CD4-positive, CD25-positive, alpha-beta regulatory T cell (primary cell): Measurements from ENCODE around the gene HBEGF. TPM values are rescaled to one million over a fixed set of nuclear protein-coding genes. Genes with fewer than 3 reads are reported as not detected.

Experiments
- ATAC-seq, 2 donors: fragments of 150-1000 bp; cut with Tn5 transposase; one replicate each; pipeline ENCODE4 v1.10.0; 2021; ENCODE audit warnings: low read depth in 2 of 2, moderate number of reproducible peaks in 2 of 2, moderate library complexity in 1 of 2
- DNase-seq, 3 donors: peaks; one replicate each; pipeline versions ENCODE4 v3.0.0 to v3.0.0-alpha.2; 2012 to 2022; ENCODE audit warnings: mixed read lengths in 1 of 3
- H3K27ac ChIP-seq: one replicate; pipeline ENCODE4 v1.7.0; 2013; ENCODE audit warnings: mild to moderate bottlenecking, low read length; ENCODE audit not compliant: insufficient read depth, poor library complexity, severe bottlenecking
- H3K27me3 ChIP-seq: one replicate; pipeline ENCODE4 v1.7.0; 2013; ENCODE audit warnings: low read length; ENCODE audit not compliant: control insufficient read depth, insufficient read depth
- H3K36me3 ChIP-seq: one replicate; pipeline ENCODE4 v1.7.0; 2013; ENCODE audit warnings: mild to moderate bottlenecking, low read length, moderate library complexity; ENCODE audit not compliant: control insufficient read depth, insufficient read depth
- H3K4me1 ChIP-seq: 2 replicates; pipeline ENCODE4 v1.7.0; 2013; ENCODE audit warnings: mild to moderate bottlenecking, low read length; ENCODE audit not compliant: insufficient read depth, control insufficient read depth, poor library complexity, severe bottlenecking
- H3K4me3 ChIP-seq: one replicate; pipeline ENCODE4 v1.7.0; 2013; ENCODE audit warnings: low read depth, mild to moderate bottlenecking, low read length, moderate library complexity
- H3K9me3 ChIP-seq, 2 experiments: 1 replicate in 1 of 2; 2 replicates in 1 of 2; pipeline ENCODE4 v1.7.0; 2013; ENCODE audit warnings: low read length in 2 of 2, mild to moderate bottlenecking in 1 of 2, moderate library complexity in 1 of 2; ENCODE audit not compliant: control insufficient read depth in 2 of 2
- H3K27ac Mint-ChIP-seq, 3 donors: one replicate each; pipeline ENCODE4 v1.8.0; 2020 to 2022; ENCODE audit warnings: mild to moderate bottlenecking in 3 of 3, mixed read lengths in 3 of 3, moderate library complexity in 2 of 3
- H3K27me3 Mint-ChIP-seq: one replicate; pipeline ENCODE4 v1.8.0; 2022; ENCODE audit warnings: mild to moderate bottlenecking, mixed read lengths
- H3K36me3 Mint-ChIP-seq: one replicate; pipeline ENCODE4 v1.8.0; 2020; ENCODE audit warnings: mixed read lengths
- H3K4me1 Mint-ChIP-seq, 4 donors: one replicate each; pipeline ENCODE4 v1.8.0; 2020 to 2022; ENCODE audit warnings: mixed read lengths in 4 of 4, mild to moderate bottlenecking in 1 of 4
- H3K4me3 Mint-ChIP-seq, 4 donors: one replicate each; pipeline ENCODE4 v1.8.0; 2020 to 2022; ENCODE audit warnings: mild to moderate bottlenecking in 4 of 4, mixed read lengths in 4 of 4, moderate library complexity in 3 of 4
- H3K9me3 Mint-ChIP-seq, 7 donors: one replicate each; pipeline ENCODE4 v1.8.0; 2020 to 2022; ENCODE audit warnings: mixed read lengths in 7 of 7, mild to moderate bottlenecking in 3 of 7, moderate library complexity in 2 of 7
- polyA plus RNA-seq, 4 donors: library from polyadenylated mRNA; unstranded; fragments of 300-500 nt; fragmentation: Illumina TruSeq; gene quantifications; one replicate each; pipeline ENCODE4 v1.2.3, GENCODE V29; 2021
- total RNA-seq: library from RNA; stranded (reverse); gene quantifications from one replicate; pipeline ENCODE4 v1.2.3, GENCODE V29; 2022

HBEGF gene
- total and polyA plus RNA-seq, 5 donors from 2014 or later = 0.47 TPM; not detected in 4

DNA sequence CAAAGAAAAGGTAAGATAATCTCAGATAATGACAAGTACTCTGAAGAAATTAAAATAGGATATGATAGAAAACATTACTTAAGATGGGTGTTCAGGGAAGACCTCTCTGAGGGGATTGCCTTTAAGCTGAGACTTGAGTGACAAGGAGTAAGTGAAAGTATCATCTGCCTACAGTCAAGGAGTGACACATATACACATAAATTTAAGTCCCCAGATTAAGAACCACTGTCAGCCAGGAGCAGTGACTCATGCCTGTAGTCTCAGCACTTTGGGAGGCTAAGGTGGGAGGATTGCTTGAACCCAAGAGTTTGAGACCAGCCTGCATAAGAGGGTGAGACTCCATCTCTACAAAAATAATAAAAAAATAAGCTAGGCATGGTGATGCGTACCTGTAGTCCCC, 35.6 kb upstream of the HBEGF start:
- no peaks in the 10 kb centered on the region for H3K27me3 Mint-ChIP-seq
- H3K4me1 Mint-ChIP-seq = peaks cover 0 to 4% (median 2%) of the 10 kb centered on the region in 4 donors
- H3K4me1 ChIP-seq = no peaks in the 10 kb centered on the region
- H3K9me3 Mint-ChIP-seq = peaks cover 0 to 2% (median 0%) of the 10 kb centered on the region in 7 donors
- H3K36me3 Mint-ChIP-seq = peaks cover 8% of the 10 kb centered on the region
- no peak overlapping the region for H3K4me3 ChIP-seq
- H3K27me3 ChIP-seq = no peaks in the 10 kb centered on the region
- no peak for DNase-seq
- no peaks in the 10 kb centered on the region for H3K9me3 ChIP-seq
- H3K27ac ChIP-seq = no peak overlapping the region
- H3K36me3 ChIP-seq = no peaks in the 10 kb centered on the region
- no peak for ATAC-seq
- no peak overlapping the region for H3K4me3 Mint-ChIP-seq
- H3K27ac Mint-ChIP-seq = no peak overlapping the region

DNA sequence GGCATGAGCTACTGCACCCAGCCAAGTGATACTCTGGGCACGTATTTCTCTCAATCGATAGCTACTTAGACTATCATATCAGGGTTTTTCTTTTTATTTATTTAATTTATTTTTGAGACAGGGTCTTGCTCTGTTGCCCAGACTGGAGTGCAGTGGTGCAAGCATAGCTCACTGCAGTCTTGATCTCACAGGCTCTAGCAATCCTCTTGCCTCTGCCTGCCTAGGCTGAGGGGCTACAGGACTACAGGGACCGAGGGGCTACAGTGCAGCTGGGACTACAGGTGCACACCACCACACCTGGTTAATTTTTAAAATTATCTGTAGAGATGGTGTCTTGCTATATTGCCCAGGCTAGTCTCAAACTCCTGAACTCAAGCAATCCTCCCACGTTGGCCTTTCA, 34.9 kb upstream of the HBEGF start:
- Mint-ChIP-seq H3K36me3 (peaks cover 8% of the 10 kb centered on the region), H3K27me3 (no peaks in the 10 kb centered on the region), H3K4me3 (no peak overlapping the region), H3K4me1 (peaks cover 0 to 4% (median 2%) of the 10 kb centered on the region in 4 donors), H3K27ac (no peak overlapping the region), H3K9me3 (peaks cover 0 to 2% (median 0%) of the 10 kb centered on the region in 7 donors)
- no peaks in the 10 kb centered on the region for H3K36me3 ChIP-seq
- H3K9me3 ChIP-seq = no peaks in the 10 kb centered on the region
- DNase-seq = no peak
- H3K4me3 ChIP-seq = no peak overlapping the region
- no peak overlapping the region for H3K27ac ChIP-seq
- no peaks in the 10 kb centered on the region for H3K27me3 ChIP-seq
- no peaks in the 10 kb centered on the region for H3K4me1 ChIP-seq
- ATAC-seq = no peak

DNA sequence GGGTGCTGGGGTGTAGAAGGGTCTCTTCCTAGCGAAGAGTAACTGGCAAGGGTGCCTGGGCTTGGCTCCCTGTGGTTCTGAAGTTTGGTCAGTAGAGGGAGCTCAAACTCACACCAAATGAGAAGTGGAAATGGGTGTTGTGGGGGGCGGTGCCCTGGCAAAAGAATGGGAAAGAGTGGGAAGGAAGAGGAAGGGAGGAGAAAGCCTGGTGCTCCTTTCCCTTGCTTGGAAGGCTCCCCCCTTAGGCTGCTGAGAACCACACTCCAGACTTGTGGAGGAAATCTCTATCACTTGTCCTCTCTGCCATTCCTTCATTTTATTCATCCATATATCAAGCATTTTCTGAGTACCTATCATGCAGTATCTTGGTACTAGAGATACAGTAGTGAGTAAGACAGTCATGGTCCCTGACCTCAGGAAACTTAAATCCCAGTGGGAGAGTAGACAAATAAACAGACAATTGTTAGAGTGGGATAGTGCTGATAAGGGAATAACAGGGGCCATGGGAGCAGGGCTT, 26.6 kb upstream of the HBEGF start:
- no peaks in the 10 kb centered on the region for H3K36me3 ChIP-seq
- no peaks in the 10 kb centered on the region for H3K36me3 Mint-ChIP-seq
- H3K27me3 Mint-ChIP-seq = no peaks in the 10 kb centered on the region
- no peak overlapping the region for H3K4me3 Mint-ChIP-seq
- H3K4me3 ChIP-seq = no peak overlapping the region
- H3K27ac ChIP-seq = no peak overlapping the region
- ATAC-seq (peak in 1 of 2 donors; percentile 58), DNase-seq (peak; percentile 16 to 49 (median 19))
- H3K9me3 Mint-ChIP-seq = no peaks in the 10 kb centered on the region
- peak overlapping the region in 2 of 3 donors; percentile 48 to 84 for H3K27ac Mint-ChIP-seq
- H3K4me1 Mint-ChIP-seq = peaks cover 0 to 5% (median 2%) of the 10 kb centered on the region in 4 donors
- H3K4me1 ChIP-seq = no peaks in the 10 kb centered on the region
- H3K27me3 ChIP-seq = no peaks in the 10 kb centered on the region
- H3K9me3 ChIP-seq = no peaks in the 10 kb centered on the region

DNA sequence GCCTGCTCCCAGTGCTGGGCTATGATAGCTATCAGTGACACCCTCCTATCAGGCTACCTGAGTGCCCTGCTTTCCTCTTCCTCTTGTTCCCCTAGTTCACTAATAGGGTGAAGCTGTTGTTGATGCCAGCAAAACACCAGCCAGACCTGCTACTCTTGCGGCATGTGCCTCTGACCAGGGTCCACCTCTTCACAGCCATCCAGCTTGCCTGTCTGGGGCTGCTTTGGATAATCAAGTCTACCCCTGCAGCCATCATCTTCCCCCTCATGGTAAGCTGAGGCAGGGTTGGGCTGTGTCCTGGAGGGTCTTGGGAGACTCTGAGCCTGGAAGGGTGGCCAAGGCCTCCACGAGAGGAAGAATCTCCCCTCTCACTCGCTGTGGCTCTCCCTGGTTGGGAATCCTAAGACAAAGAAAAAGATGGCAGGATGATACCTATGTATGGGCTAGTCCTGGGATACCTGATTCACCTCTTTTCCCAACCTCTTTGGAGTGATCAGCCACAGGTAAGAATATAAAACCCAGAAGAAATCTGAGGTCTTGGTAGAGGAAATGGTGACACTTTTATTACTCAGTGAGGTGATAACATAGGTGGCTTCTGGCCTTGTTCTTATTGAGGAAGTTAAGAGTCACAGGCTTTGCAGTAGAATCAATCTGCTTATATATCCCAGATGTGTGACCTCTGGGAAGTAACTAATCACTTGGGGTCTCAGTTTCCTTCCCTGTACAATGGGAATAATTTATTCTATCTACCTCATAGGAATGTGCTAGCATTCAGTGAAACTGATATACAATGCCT, 25.2 kb upstream of the HBEGF start:
- peak overlapping the region in 1 of 3 donors; percentile 36 for H3K27ac Mint-ChIP-seq
- ATAC-seq = no peak
- no peaks in the 10 kb centered on the region for H3K4me1 ChIP-seq
- no peak overlapping the region for H3K4me3 Mint-ChIP-seq
- no peak overlapping the region for H3K27ac ChIP-seq
- H3K27me3 ChIP-seq = no peaks in the 10 kb centered on the region
- no peaks in the 10 kb centered on the region for H3K9me3 Mint-ChIP-seq
- no peaks in the 10 kb centered on the region for H3K9me3 ChIP-seq
- H3K36me3 Mint-ChIP-seq = no peaks in the 10 kb centered on the region
- H3K27me3 Mint-ChIP-seq = no peaks in the 10 kb centered on the region
- H3K36me3 ChIP-seq = no peaks in the 10 kb centered on the region
- H3K4me1 Mint-ChIP-seq = peaks cover 0 to 5% (median 2%) of the 10 kb centered on the region in 4 donors
- DNase-seq = no peak
- H3K4me3 ChIP-seq = no peak overlapping the region

DNA sequence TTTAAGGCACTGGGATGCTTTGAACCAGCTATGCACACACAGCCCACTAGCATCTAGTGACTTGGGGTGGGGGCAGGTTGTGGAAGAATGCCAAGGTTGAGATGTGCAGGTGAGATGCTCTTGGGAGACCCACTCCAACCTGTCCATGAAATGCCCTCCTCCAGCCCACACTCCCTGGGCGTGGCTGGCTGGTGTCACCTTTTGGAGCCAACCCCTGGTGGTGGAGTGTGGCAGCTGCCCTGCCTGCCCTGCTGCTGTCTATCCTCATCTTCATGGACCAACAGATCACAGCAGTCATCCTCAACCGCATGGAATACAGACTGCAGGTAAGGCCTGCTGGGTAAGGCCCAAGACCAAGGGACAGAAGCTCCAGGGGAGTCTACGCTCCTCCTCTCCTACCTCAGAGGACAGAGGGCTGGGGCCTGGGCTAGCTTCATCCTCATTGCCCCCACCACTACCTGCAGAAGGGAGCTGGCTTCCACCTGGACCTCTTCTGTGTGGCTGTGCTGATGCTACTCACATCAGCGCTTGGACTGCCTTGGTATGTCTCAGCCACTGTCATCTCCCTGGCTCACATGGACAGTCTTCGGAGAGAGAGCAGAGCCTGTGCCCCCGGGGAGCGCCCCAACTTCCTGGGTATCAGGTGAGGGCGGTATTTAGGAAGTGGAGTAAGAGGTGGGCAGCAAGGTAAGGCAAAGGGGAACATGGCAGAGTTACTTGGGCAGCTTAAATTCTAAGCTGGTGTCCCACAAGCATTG, 21.0 kb upstream of the HBEGF start:
- ATAC-seq = no peak
- Histone ChIP-seq H3K36me3 (no peaks in the 10 kb centered on the region), H3K27me3 (no peaks in the 10 kb centered on the region), H3K9me3 (no peaks in the 10 kb centered on the region), H3K27ac (no peak overlapping the region), H3K4me3 (no peak overlapping the region), H3K4me1 (no peaks in the 10 kb centered on the region)
- Mint-ChIP-seq H3K27me3 (no peaks in the 10 kb centered on the region), H3K9me3 (no peaks in the 10 kb centered on the region), H3K27ac (no peak overlapping the region), H3K4me1 (peaks cover 0 to 10% (median 3%) of the 10 kb centered on the region in 4 donors), H3K36me3 (no peaks in the 10 kb centered on the region), H3K4me3 (no peak overlapping the region)
- DNase-seq = no peak

DNA sequence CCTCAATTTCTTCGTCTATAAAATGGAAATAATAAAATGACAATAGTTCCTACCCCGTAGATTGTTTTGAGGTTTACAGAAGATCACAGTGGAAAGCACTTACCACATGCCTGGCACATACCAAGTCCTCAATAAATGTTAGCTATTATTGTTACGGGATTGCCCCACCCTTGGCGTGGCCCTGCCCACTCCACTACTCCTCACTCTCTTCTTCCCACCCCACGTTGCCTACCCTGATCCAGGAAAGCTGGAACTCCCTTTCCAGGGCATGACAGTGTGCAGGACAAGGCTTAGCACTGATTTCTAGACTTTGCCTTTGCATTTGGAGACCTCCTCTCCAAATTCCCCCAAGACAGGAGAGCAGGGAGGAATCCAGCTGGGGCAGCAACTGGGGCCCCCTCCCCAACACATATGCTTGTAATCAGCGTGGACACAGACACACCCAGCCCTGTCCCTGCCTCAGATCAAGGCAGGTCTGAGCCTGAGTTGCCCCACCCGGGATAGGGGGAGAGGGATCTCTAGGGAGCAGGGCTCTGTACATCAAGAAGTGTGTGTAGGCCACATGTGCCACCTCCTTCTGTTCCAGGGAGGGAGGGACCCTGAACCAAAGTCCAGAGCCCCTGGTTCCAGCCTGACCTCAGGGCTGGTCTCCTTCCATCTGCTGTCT, 20.3 kb upstream of the HBEGF start:
- H3K4me3 ChIP-seq = no peak overlapping the region
- no peaks in the 10 kb centered on the region for H3K27me3 Mint-ChIP-seq
- no peaks in the 10 kb centered on the region for H3K9me3 Mint-ChIP-seq
- H3K4me3 Mint-ChIP-seq = no peak overlapping the region
- ATAC-seq = no peak
- no peaks in the 10 kb centered on the region for H3K27me3 ChIP-seq
- DNase-seq = no peak
- H3K27ac Mint-ChIP-seq = no peak overlapping the region
- no peak overlapping the region for H3K27ac ChIP-seq
- no peaks in the 10 kb centered on the region for H3K36me3 ChIP-seq
- no peaks in the 10 kb centered on the region for H3K9me3 ChIP-seq
- H3K4me1 ChIP-seq = no peaks in the 10 kb centered on the region
- peaks cover 0 to 10% (median 3%) of the 10 kb centered on the region in 4 donors for H3K4me1 Mint-ChIP-seq
- H3K36me3 Mint-ChIP-seq = no peaks in the 10 kb centered on the region

DNA sequence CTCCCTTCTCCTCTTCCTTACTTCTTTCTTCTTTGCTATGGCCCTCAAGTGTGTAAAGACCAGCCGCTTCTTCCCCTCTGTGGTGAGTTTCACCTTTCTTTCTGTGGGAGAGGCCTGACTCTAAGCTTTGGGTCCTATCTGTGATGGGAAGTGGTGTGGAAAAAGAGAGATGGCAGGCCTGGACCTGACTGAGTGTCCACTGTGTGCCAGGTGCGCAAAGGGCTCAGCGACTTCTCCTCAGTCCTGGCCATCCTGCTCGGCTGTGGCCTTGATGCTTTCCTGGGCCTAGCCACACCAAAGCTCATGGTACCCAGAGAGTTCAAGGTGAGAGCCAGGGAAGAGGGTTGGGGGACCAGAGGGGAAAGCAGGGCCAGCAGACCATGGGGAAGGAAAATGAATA, 19.5 kb upstream of the HBEGF start:
- peaks cover 0 to 10% (median 3%) of the 10 kb centered on the region in 4 donors for H3K4me1 Mint-ChIP-seq
- no peaks in the 10 kb centered on the region for H3K36me3 ChIP-seq
- DNase-seq (no peak), ATAC-seq (no peak)
- no peaks in the 10 kb centered on the region for H3K9me3 Mint-ChIP-seq
- H3K9me3 ChIP-seq = no peaks in the 10 kb centered on the region
- no peak overlapping the region for H3K4me3 ChIP-seq
- no peaks in the 10 kb centered on the region for H3K27me3 Mint-ChIP-seq
- H3K27ac ChIP-seq = no peak overlapping the region
- no peak overlapping the region for H3K27ac Mint-ChIP-seq
- H3K27me3 ChIP-seq = no peaks in the 10 kb centered on the region
- no peak overlapping the region for H3K4me3 Mint-ChIP-seq
- H3K4me1 ChIP-seq = no peaks in the 10 kb centered on the region
- no peaks in the 10 kb centered on the region for H3K36me3 Mint-ChIP-seq
